ENCODE measurements around the gene HDAC4. TPM values are rescaled to one million over a fixed set of nuclear protein-coding genes. Genes with fewer than 3 reads are reported as not detected.

Gene HDAC4
- total and polyA plus RNA-seq, 2 experiments from 2014 or later, result 9.3 to 10.8 TPM

- WGBS (ENCODE audit: low lambda C conversion rate, missing lambda C conversion rate), result 94% methylated on average over 16 of the region's 16 CpGs
- H3K79me2 ChIP-seq, result no peaks in the 10 kb centered on the region
- H4K20me1 ChIP-seq (ENCODE audit: insufficient read depth, poor library complexity, severe bottlenecking), result no peaks in the 10 kb centered on the region
- H3K4me2 ChIP-seq, result no peak overlapping the region
- TF ChIP-seq, protein P1, sequence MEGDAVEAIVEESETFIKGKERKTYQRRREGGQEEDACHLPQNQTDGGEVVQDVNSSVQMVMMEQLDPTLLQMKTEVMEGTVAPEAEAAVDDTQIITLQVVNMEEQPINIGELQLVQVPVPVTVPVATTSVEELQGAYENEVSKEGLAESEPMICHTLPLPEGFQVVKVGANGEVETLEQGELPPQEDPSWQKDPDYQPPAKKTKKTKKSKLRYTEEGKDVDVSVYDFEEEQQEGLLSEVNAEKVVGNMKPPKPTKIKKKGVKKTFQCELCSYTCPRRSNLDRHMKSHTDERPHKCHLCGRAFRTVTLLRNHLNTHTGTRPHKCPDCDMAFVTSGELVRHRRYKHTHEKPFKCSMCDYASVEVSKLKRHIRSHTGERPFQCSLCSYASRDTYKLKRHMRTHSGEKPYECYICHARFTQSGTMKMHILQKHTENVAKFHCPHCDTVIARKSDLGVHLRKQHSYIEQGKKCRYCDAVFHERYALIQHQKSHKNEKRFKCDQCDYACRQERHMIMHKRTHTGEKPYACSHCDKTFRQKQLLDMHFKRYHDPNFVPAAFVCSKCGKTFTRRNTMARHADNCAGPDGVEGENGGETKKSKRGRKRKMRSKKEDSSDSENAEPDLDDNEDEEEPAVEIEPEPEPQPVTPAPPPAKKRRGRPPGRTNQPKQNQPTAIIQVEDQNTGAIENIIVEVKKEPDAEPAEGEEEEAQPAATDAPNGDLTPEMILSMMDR (IDR thresholded peaks at IDR 0.05; ENCODE audit: poor library complexity), result no peak
- no peak for TF ChIP-seq EZH2phosphoT487 (IDR thresholded peaks at IDR 0.05; ENCODE audit: low read depth, severe bottlenecking, unreplicated experiment)
- no peak for TF ChIP-seq EZH2 (IDR thresholded peaks at IDR 0.05; ENCODE audit: borderline replicate concordance)
- H3K4me3 ChIP-seq, result no peak overlapping the region
- no peaks in the 10 kb centered on the region for H3K9me2 ChIP-seq (replicated peaks; ENCODE audit: insufficient read depth)
- DNase-seq (ENCODE audit: low spot score), result no peak
- no peak overlapping the region for H2AFZ ChIP-seq
- H3K27ac ChIP-seq, result no peak overlapping the region
- H3K4me1 ChIP-seq (ENCODE audit: insufficient read depth), result no peaks in the 10 kb centered on the region
- H3K27me3 ChIP-seq, result no peaks in the 10 kb centered on the region
- no peaks in the 10 kb centered on the region for H3K9me3 ChIP-seq (ENCODE audit: low read depth)
- no peaks in the 10 kb centered on the region for H3K36me3 ChIP-seq (replicated peaks; ENCODE audit: insufficient read depth, low read depth)
These were observed 261.7 kb downstream of the HDAC4 start for GRCh38 chr2:239139101-239139500.

DNA sequence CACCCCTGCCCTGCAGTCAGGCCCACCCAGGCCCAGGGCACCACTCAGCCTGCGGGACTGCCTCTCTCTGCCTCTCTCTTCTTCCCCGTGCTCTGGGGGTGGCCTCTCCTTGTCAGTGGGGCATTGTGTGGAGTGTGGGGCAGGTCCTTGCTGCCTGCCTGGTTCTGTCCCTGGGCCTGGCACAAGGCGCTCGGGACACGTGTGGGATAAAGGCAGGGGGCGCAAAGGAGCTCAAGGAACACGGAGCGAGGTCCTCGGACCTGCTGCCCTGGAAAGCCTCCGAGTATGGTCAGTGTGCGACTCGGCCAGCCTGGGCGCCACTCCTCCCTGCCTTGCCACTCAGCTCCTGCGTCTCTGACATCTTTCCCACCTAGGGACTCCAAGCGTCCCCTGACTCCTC, 262.2 kb downstream of the HDAC4 start:
- 91% methylated on average over 14 of the region's 15 CpGs for WGBS (ENCODE audit: low lambda C conversion rate, missing lambda C conversion rate)
- Histone ChIP-seq H3K4me1 (ENCODE audit: insufficient read depth) (no peaks in the 10 kb centered on the region), H3K9me2 (replicated peaks; ENCODE audit: insufficient read depth) (no peaks in the 10 kb centered on the region), H3K27me3 (no peaks in the 10 kb centered on the region), H3K4me2 (no peak overlapping the region), H4K20me1 (ENCODE audit: insufficient read depth, poor library complexity, severe bottlenecking) (no peaks in the 10 kb centered on the region), H3K4me3 (no peak overlapping the region), H3K9me3 (ENCODE audit: low read depth) (no peaks in the 10 kb centered on the region), H3K79me2 (no peaks in the 10 kb centered on the region), H2AFZ (no peak overlapping the region), H3K27ac (no peak overlapping the region), H3K36me3 (replicated peaks; ENCODE audit: insufficient read depth, low read depth) (no peaks in the 10 kb centered on the region)
- no peak for DNase-seq (ENCODE audit: low spot score)
- TF ChIP-seq, protein P1 (IDR thresholded peaks at IDR 0.05; ENCODE audit: poor library complexity), result no peak
- TF ChIP-seq EZH2phosphoT487 (IDR thresholded peaks at IDR 0.05; ENCODE audit: low read depth, severe bottlenecking, unreplicated experiment), result no peak
- TF ChIP-seq EZH2 (IDR thresholded peaks at IDR 0.05; ENCODE audit: borderline replicate concordance), result no peak

DNA sequence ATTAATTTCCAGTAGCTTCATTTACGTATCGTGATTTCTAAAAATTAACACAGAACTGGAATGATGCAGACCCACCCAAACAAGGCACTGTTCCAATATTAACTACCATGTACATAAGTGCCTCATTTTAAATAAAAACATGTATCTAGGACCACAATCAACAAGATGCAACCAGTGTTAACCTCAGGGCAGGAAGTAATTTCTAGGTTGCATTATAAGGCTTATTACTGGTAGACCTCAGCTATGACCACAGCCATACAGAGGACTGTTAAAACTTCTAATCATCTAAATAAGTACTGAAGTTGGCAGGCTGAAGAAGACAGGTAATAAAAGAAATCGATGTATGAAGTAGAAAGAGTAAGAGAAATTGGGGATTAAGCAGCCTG, 262.9 kb downstream of the HDAC4 start:
- Histone ChIP-seq H3K79me2 (no peaks in the 10 kb centered on the region), H3K9me3 (ENCODE audit: low read depth) (no peaks in the 10 kb centered on the region), H3K4me3 (no peak overlapping the region), H3K9me2 (replicated peaks; ENCODE audit: insufficient read depth) (no peaks in the 10 kb centered on the region), H3K27ac (no peak overlapping the region), H2AFZ (no peak overlapping the region), H3K4me1 (ENCODE audit: insufficient read depth) (no peaks in the 10 kb centered on the region), H3K36me3 (replicated peaks; ENCODE audit: insufficient read depth, low read depth) (no peaks in the 10 kb centered on the region), H4K20me1 (ENCODE audit: insufficient read depth, poor library complexity, severe bottlenecking) (no peaks in the 10 kb centered on the region), H3K27me3 (no peaks in the 10 kb centered on the region), H3K4me2 (no peak overlapping the region)
- TF ChIP-seq EZH2 (IDR thresholded peaks at IDR 0.05; ENCODE audit: borderline replicate concordance) (no peak), EZH2phosphoT487 (IDR thresholded peaks at IDR 0.05; ENCODE audit: low read depth, severe bottlenecking, unreplicated experiment) (no peak)
- TF ChIP-seq, protein P1 (IDR thresholded peaks at IDR 0.05; ENCODE audit: poor library complexity), result no peak
- no peak for DNase-seq (ENCODE audit: low spot score)
- 91% methylated on average over 3 of the region's 3 CpGs for WGBS (ENCODE audit: low lambda C conversion rate, missing lambda C conversion rate)
